Measurements from ENCODE around the gene GFI1. TPM values are rescaled to one million over a fixed set of nuclear protein-coding genes. Genes with fewer than 3 reads are reported as not detected.

The GFI1 gene
- total RNA-seq, 4 donors from 2014 or later: 4.5 to 15.7 (median 9.2) TPM

DNA sequence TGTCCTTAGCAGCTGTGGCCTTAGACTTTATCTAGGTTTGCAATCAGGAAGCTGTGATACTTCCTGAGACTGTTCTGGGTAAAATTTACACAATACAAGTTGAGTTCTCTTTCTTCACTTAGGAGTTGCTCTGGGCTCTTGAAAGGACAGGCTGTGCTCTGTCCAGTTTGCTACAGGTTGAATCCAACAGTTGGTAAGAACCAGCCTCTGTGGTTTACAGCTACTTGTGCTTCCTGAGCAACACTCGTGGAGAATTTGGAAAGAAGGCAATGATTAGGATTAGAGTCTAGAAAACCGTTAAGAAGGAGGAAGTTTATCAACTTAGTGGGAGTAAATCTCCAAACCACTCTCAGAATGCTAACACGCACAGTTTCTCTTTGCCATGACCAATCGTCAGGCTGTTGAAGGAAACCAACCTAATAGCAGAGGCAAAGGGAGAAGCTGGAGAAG is 26.8 kb downstream of the GFI1 start:
- intact Hi-C loops (cut with DNase I; ENCODE audit: low total_unique reads) (no loop called here), in situ Hi-C loops (cut with MboI; ENCODE audit: low pct_ligation_motif_present in 1 of 4, low pct_unique_long_range_greater_than_20kb in 1 of 4, low sequenced_read_pairs in 3 of 4) (no loop called here)
- H3K27me3 ChIP-seq: no peaks in the 10 kb centered on the region
- no peak for DNase-seq
- WGBS, 2 donors (ENCODE audit: low coverage in 1 of 2): 55 to 64% methylated on average over 4 of the region's 4 CpGs
- H3K27ac ChIP-seq: peak overlapping the region in 1 of 4 donors; percentile 46
- no peaks in the 10 kb centered on the region for H3K36me3 ChIP-seq
- H3K4me1 ChIP-seq: peaks cover 0 to 6% (median 1%) of the 10 kb centered on the region in 4 donors
- H3K4me3 ChIP-seq: no peak overlapping the region
- TF ChIP-seq EP300 (IDR thresholded peaks at IDR 0.05; ENCODE audit: low read depth): no peak
- TF ChIP-seq POLR2AphosphoS5 (IDR thresholded peaks at IDR 0.05): no peak
- TF ChIP-seq, protein P1, sequence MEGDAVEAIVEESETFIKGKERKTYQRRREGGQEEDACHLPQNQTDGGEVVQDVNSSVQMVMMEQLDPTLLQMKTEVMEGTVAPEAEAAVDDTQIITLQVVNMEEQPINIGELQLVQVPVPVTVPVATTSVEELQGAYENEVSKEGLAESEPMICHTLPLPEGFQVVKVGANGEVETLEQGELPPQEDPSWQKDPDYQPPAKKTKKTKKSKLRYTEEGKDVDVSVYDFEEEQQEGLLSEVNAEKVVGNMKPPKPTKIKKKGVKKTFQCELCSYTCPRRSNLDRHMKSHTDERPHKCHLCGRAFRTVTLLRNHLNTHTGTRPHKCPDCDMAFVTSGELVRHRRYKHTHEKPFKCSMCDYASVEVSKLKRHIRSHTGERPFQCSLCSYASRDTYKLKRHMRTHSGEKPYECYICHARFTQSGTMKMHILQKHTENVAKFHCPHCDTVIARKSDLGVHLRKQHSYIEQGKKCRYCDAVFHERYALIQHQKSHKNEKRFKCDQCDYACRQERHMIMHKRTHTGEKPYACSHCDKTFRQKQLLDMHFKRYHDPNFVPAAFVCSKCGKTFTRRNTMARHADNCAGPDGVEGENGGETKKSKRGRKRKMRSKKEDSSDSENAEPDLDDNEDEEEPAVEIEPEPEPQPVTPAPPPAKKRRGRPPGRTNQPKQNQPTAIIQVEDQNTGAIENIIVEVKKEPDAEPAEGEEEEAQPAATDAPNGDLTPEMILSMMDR (IDR thresholded peaks at IDR 0.05): no peak
- TF ChIP-seq POLR2A (IDR thresholded peaks at IDR 0.05): no peak
- no peaks in the 10 kb centered on the region for H3K9me3 ChIP-seq

DNA sequence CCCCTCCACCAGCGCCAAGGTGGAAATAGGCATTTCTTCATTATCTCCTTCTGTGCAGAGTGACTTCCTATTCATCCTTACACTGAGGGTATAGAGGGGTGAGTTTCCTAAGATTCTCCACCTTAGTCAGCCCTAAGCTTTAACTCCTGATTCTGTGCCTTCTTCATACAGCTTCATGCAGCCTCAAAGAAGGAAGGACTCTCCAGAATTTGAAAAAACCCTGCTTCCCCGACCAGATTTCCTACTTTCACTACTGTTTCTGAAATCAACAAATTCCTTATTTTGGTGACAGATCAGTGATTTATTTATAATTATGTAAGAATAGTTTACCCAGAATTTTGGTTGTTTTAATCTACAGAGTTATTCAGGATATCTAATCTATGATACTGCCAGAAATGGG is 28.6 kb downstream of the GFI1 start:
- intact Hi-C loops (cut with DNase I; ENCODE audit: low total_unique reads): no loop called here
- TF ChIP-seq EP300 (IDR thresholded peaks at IDR 0.05; ENCODE audit: low read depth): no peak
- no peak for TF ChIP-seq POLR2A (IDR thresholded peaks at IDR 0.05)
- TF ChIP-seq POLR2AphosphoS5 (IDR thresholded peaks at IDR 0.05): no peak
- TF ChIP-seq, protein P1 (IDR thresholded peaks at IDR 0.05): no peak
- no peaks in the 10 kb centered on the region for H3K36me3 ChIP-seq
- H3K4me3 ChIP-seq: no peak overlapping the region
- no peak for DNase-seq
- no peak overlapping the region for H3K27ac ChIP-seq
- H3K27me3 ChIP-seq: no peaks in the 10 kb centered on the region
- 69 to 79% methylated on average over 2 of the region's 2 CpGs for WGBS, 2 donors (ENCODE audit: low coverage in 1 of 2)
- H3K9me3 ChIP-seq: no peaks in the 10 kb centered on the region
- in situ Hi-C loops (cut with MboI; ENCODE audit: low pct_ligation_motif_present in 1 of 4, low pct_unique_long_range_greater_than_20kb in 1 of 4, low sequenced_read_pairs in 3 of 4): no loop called here
- H3K4me1 ChIP-seq: no peaks in the 10 kb centered on the region

DNA sequence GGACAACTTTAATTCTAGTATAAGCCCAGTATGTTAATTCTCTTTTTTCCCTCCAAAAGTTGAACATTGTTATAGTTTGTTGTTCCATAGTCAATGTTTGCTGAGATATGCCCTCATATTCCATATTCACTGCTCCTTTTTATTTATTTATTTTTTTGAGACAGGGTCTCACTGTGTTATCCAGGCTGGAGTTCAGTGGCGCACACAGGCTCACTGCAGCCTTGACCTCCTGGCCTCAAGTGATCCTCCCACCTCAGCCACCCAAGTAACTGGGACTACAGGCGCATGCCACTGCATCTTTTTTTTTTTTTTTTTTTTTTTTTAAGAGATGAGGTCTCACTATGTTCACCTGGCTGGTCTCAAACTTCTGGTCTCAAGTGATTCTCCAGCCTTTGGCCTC is 38.7 kb downstream of the GFI1 start:
- no peak overlapping the region for H3K4me3 ChIP-seq
- H3K4me1 ChIP-seq: no peaks in the 10 kb centered on the region
- 100% methylated on average over 1 to 2 of the region's 2 CpGs for WGBS, 2 donors (ENCODE audit: low coverage in 1 of 2)
- H3K9me3 ChIP-seq: no peaks in the 10 kb centered on the region
- H3K27ac ChIP-seq: no peak overlapping the region
- TF ChIP-seq POLR2AphosphoS5 (IDR thresholded peaks at IDR 0.05): no peak
- TF ChIP-seq POLR2A (IDR thresholded peaks at IDR 0.05): no peak
- TF ChIP-seq EP300 (IDR thresholded peaks at IDR 0.05; ENCODE audit: low read depth): no peak
- TF ChIP-seq, protein P1 (IDR thresholded peaks at IDR 0.05): no peak
- intact Hi-C loops (cut with DNase I; ENCODE audit: low total_unique reads) (no loop called here), in situ Hi-C loops (cut with MboI; ENCODE audit: low pct_ligation_motif_present in 1 of 4, low pct_unique_long_range_greater_than_20kb in 1 of 4, low sequenced_read_pairs in 3 of 4) (no loop called here)
- H3K27me3 ChIP-seq: no peaks in the 10 kb centered on the region
- DNase-seq: no peak
- no peaks in the 10 kb centered on the region for H3K36me3 ChIP-seq

DNA sequence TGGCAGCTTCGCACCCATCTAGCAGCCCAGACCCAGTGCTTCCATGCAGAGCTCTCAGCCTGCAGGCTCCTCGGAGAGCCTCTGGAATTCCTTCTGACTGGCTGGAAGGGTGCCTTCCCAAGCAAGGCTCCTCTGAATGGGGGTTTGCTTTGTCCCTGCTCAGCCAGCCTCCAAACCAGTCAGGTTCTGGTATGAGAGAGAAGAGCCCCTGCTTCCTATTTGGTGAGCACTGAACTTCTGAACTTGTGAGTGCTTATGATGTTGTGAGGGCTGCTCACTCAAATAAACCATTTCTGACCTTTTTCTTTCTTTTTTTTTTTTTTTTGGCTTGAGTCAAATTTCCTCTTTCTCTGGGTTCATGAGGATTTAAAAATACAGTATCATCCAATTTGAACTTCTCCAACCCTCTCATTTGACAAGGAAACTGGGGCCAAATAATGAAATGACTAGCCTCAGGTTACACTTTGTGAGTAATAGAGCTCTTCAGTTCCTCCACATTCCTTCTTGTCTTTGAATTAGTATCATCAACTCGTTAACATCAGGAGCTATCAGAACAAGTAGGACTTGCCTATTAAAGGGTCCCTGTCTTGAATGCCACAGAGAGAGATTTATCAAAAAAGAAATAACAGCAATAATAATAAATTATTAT is 39.6 kb downstream of the GFI1 start:
- Histone ChIP-seq H3K9me3 (no peaks in the 10 kb centered on the region), H3K27ac (no peak overlapping the region), H3K4me1 (no peaks in the 10 kb centered on the region), H3K4me3 (no peak overlapping the region), H3K27me3 (no peaks in the 10 kb centered on the region), H3K36me3 (no peaks in the 10 kb centered on the region)
- TF ChIP-seq, protein P1 (IDR thresholded peaks at IDR 0.05): no peak
- TF ChIP-seq POLR2AphosphoS5 (IDR thresholded peaks at IDR 0.05) (no peak), POLR2A (IDR thresholded peaks at IDR 0.05) (no peak), EP300 (IDR thresholded peaks at IDR 0.05; ENCODE audit: low read depth) (no peak)
- intact Hi-C loops (cut with DNase I; ENCODE audit: low total_unique reads): no loop called here
- 33 to 57% methylated on average over 1 to 3 of the region's 3 CpGs for WGBS, 2 donors (ENCODE audit: low coverage in 1 of 2)
- DNase-seq: no peak
- in situ Hi-C loops (cut with MboI; ENCODE audit: low pct_ligation_motif_present in 1 of 4, low pct_unique_long_range_greater_than_20kb in 1 of 4, low sequenced_read_pairs in 3 of 4): no loop called here
